Fibroblast of the aortic adventitia (primary cell): ENCODE data around the gene WDR7. TPM values are rescaled to one million over a fixed set of nuclear protein-coding genes. Genes with fewer than 3 reads are reported as not detected.

Source experiments
- DNase-seq: peaks from one replicate; pipeline ENCODE4 v3.0.0-alpha.2; 2010; ENCODE audit warnings: low read depth
- H3K4me3 ChIP-seq: 2 replicates; pipeline ENCODE4 v1.5.1; 2011; ENCODE audit warnings: low read depth, mild to moderate bottlenecking, control low read depth, low read length, moderate library complexity
- CTCF ChIP-seq: IDR thresholded peaks from 2 replicates; pipeline ENCODE4 v1.5.1; 2011; ENCODE audit warnings: mild to moderate bottlenecking, low read length, control low read depth, inconsistent platforms; ENCODE audit not compliant: insufficient read depth
- total RNA-seq: library from RNA; depleted of rRNA; stranded (reverse); fragments of >200 nt; gene quantifications from 2 replicates; pipeline ENCODE4 v1.2.3, GENCODE V29; 2012; ENCODE audit warnings: low replicate concordance

The WDR7 gene
- total RNA-seq, 1 donor: 24.0 TPM

DNA sequence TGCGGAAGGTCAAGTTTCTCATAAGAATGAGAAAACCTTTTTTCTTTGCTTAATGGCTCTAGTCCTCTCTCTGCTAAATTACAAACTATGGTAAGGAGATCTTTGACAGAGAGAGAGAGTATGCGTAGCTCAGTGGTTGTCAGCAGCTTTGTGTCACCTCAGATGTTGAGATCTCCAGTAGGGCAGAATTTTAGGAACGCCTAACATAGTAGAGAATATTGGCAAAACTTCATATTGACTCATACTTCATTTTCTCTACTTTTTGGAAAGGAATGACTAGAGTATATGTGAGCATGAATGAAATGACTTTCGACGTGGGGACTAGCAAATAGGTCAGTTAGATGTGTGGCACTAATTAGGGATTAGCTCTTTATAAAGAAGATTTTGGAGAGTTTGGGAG is 64.0 kb downstream of the WDR7 start:
- no peak for TF ChIP-seq CTCF
- peak; percentile 8 for DNase-seq
- no peak overlapping the region for H3K4me3 ChIP-seq

- no peak for DNase-seq
- TF ChIP-seq CTCF: no peak
- H3K4me3 ChIP-seq: no peak overlapping the region
Measured at GRCh38 chr18:56716692-56717146, 65.6 kb downstream of the WDR7 start.

- H3K4me3 ChIP-seq: no peak overlapping the region
- no peak for TF ChIP-seq CTCF
- DNase-seq: no peak
Measured at GRCh38 chr18:56721031-56721430, 69.9 kb downstream of the WDR7 start.

DNA sequence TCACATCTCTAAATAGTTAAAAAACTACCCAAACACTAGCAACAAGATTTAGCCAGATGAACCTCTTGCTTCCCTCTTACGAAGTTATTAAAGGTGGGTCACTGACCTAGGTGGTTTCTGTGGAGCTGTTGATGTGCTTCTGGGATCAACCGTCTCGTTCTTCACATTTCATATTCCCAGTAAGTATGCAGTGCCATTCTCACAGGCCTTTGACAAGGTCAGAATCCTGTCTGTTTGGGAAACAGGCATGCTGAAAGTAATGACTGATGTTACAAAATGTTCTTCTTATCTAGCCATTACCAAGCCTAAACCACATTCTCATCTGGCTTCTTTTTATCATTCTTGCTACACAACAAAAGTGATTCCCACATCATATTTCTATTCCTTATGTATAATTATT is 70.3 kb downstream of the WDR7 start:
- no peak for DNase-seq
- H3K4me3 ChIP-seq: no peak overlapping the region

DNA sequence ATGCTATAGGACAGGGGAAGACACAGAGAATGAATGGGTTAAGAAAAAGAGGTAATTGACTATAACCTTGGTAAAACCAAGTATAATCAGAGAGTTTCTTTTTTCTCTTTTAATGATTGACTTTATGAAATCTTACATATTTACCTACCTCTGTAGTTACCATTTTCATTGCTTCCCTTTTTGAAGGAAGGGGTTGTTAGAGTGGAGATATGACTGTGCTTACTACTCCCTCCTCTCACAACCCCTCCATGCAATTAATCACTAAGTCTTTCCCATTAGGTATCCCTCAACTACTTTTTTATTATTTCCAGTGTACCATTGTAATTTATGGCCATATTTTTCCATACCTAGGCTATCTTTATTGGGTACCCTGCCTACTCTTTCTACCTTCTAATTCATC is 71.4 kb downstream of the WDR7 start:
- TF ChIP-seq CTCF: no peak
- no peak overlapping the region for H3K4me3 ChIP-seq

More for the DNA sequence above, 70.3 kb downstream of the WDR7 start:
- no peak for TF ChIP-seq CTCF

DNA sequence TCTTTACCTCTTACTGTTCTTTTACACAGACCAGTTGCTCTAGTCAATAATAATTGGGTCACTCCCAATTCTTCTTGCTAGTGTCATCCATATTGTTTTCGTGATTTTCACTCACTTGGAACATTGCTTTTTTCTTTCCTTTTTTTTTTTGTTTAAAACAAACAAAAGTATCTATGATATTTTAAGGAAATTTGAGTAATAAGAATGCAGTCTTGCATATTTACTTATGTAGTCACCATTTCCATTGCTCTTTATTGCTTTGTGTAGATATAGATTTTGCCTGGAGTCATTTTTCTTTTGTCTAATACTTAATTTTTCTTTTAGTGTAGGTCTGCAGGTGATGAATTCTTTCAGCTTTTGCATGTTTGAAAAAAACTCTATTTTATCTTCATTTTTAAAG is 71.9 kb downstream of the WDR7 start:
- DNase-seq: no peak
- no peak overlapping the region for H3K4me3 ChIP-seq
- no peak for TF ChIP-seq CTCF

More for the DNA sequence above, 71.4 kb downstream of the WDR7 start:
- no peak for DNase-seq

- no peak for TF ChIP-seq CTCF
- no peak for DNase-seq
- H3K4me3 ChIP-seq: no peak overlapping the region
Measured at GRCh38 chr18:56723706-56724105, 72.5 kb downstream of the WDR7 start.
